Gastroesophageal sphincter (tissue), 4 donors: Measurements from ENCODE around the gene GET3. TPM values are rescaled to one million over a fixed set of nuclear protein-coding genes. Genes with fewer than 3 reads are reported as not detected.
A peak's percentile ranks its signal among the peaks of the same experiment; 100 is the strongest.
"Not testable (repeated sequence)": the region's sequence is repeated elsewhere in the genome, so short reads cannot be mapped to it uniquely, and the experiment has no call there.

ENCODE experiments used
- ATAC-seq: fragments of 150-250 bp; one replicate; pipeline ENCODE4 v1.9.1; 2016; ENCODE audit warnings: mild to moderate bottlenecking, moderate library complexity
- H3K27ac ChIP-seq, 4 donors: fragments of 200-600 bp; sonication (generic) in 3 of 4; 1 replicate in 3 of 4; 2 replicates in 1 of 4; pipeline ENCODE4 v1.5.1; 2016 to 2019
- H3K27me3 ChIP-seq: fragments of 200-600 bp; sonication (generic); one replicate; pipeline ENCODE4 v1.5.1; 2019
- H3K36me3 ChIP-seq, 2 donors: fragments of 200-600 bp; sonication (generic); one replicate each; pipeline ENCODE4 v1.5.1; 2019; ENCODE audit warnings: control low read depth in 1 of 2
- H3K4me1 ChIP-seq, 3 donors: fragments of 200-600 bp; sonication (generic); 1 replicate in 2 of 3; 2 replicates in 1 of 3; pipeline ENCODE4 v1.5.1; 2016 to 2019; ENCODE audit warnings: control low read depth in 2 of 3
- H3K4me3 ChIP-seq, 2 donors: fragments of 200-600 bp; sonication (generic); one replicate each; pipeline ENCODE4 v1.5.1; 2019; ENCODE audit warnings: mild to moderate bottlenecking in 1 of 2, moderate library complexity in 1 of 2
- H3K9me3 ChIP-seq, 3 donors: fragments of 200-600 bp; sonication (generic); one replicate each; pipeline ENCODE4 v1.5.1; 2017 to 2019; ENCODE audit warnings: control low read depth in 2 of 3
- CTCF ChIP-seq, 4 experiments: fragments of 200-600 bp in 2 of 4; fragments of 450-650 bp in 2 of 4; sonication (generic) in 1 of 4; IDR thresholded peaks; one replicate each; pipeline ENCODE4 v1.5.1; 2017 to 2019; ENCODE audit warnings: antibody characterized with exemption in 4 of 4, mild to moderate bottlenecking in 2 of 4, moderate library complexity in 2 of 4
- EP300 ChIP-seq: sonication (generic); formaldehyde crosslinking; IDR thresholded peaks from one replicate; pipeline ENCODE4 v1.6.1; 2017; ENCODE audit warnings: antibody characterized with exemption, mild to moderate bottlenecking
- POLR2A ChIP-seq, 2 donors: fragments of 450-650 bp; IDR thresholded peaks; one replicate each; pipeline ENCODE4 v1.6.1; 2017; ENCODE audit warnings: antibody characterized with exemption in 2 of 2, mild to moderate bottlenecking in 2 of 2, moderate library complexity in 1 of 2
- POLR2AphosphoS5 ChIP-seq: sonication (generic); formaldehyde crosslinking; IDR thresholded peaks from one replicate; pipeline ENCODE4 v1.6.1; 2017; ENCODE audit warnings: antibody characterized with exemption
- WGBS, 2 donors: methylation state at CpG; one replicate each; pipeline ENCODE4 v1.1.5; 2018; ENCODE audit warnings: low coverage in 1 of 2; 5-methylcytosine and 5-hydroxymethylcytosine counted together
- total RNA-seq, 4 donors: library from RNA; depleted of rRNA; stranded (reverse); fragments of >200 nt; gene quantifications; one replicate each; pipeline ENCODE4 v1.1.0, GENCODE V29; 2016

Gene GET3
- total RNA-seq, 4 donors from 2014 or later = 47.3 to 58.2 (median 55.8) TPM

DNA sequence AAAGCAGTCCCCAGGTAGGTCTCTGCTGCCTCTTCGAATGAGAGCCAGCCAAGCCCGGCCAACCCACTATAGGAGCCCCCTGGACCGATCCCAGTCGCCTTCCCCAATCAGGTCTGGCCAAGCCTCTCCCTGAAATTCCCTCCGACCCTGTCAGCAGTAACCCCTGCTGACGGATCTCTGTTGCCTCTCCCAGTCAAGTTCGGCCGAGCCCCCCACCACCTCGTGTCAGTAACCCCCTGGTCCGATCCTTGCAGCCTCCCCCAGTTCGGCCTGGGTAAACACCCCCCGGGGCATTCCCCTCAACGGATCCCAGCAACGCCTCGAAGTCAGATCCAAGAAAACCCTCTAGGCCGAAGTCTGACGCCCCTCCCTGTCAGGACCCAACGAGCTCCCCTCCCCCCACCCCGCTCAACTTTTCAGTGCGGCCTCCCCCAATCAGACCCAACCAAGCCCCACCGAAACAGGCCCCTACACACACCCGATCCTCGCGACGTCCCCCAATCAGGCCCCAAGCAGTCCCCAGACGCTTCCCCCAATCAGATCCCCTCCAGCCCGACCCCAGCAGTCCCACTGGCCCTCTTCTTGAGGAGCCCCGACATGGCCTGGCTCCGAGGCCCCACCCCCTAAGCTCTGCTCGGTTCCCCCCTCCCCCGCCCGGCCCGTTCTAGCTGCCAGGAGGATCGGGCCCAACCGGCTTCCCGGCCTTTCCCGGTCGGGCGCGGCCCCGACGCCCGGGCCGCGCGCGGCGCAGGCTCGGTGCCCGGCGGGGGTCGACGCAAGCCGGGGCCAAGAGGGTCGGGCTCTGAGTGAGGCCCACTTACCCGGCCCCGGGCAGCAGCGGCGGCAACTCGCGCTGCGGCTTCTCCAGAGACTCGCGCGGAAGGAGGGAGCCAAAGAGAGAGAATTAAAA is 15.4 kb upstream of the GET3 start:
- TF ChIP-seq CTCF (IDR thresholded peaks at IDR 0.05) (no peak), POLR2AphosphoS5 (no peak), EP300 (no peak), POLR2A (IDR thresholded peaks at IDR 0.05) (no peak)
- WGBS, 2 donors = 0% methylated on average over 3 to 8 of the region's 65 CpGs
- H3K4me1 ChIP-seq = peaks cover 0 to 59% (median 23%) of the 10 kb centered on the region in 3 donors

GRCh38 chr19:12722566-12723380 is 14.5 kb upstream of the GET3 start:
- H3K27ac ChIP-seq = peak overlapping the region; percentile 92 to 99 (median 96)
- TF ChIP-seq POLR2AphosphoS5 = peak; percentile 80
- TF ChIP-seq EP300 = no peak
- TF ChIP-seq POLR2A (IDR thresholded peaks at IDR 0.05) = peak in 1 of 2 donors; percentile 20
- no peak for TF ChIP-seq CTCF (IDR thresholded peaks at IDR 0.05)
- peaks cover 0 to 57% (median 23%) of the 10 kb centered on the region in 3 donors for H3K4me1 ChIP-seq
- 1 to 2% methylated on average over 11 to 20 of the region's 32 CpGs for WGBS, 2 donors
- peak overlapping the region; percentile 90 to 92 for H3K4me3 ChIP-seq
- H3K9me3 ChIP-seq = no peaks in the 10 kb centered on the region
- H3K36me3 ChIP-seq = peaks cover 0 to 19% of the 10 kb centered on the region in 2 donors
- H3K27me3 ChIP-seq = no peaks in the 10 kb centered on the region
- ATAC-seq = peak; percentile 94

More for the DNA sequence above, 15.4 kb upstream of the GET3 start:
- peak; percentile 64 for ATAC-seq
- no peaks in the 10 kb centered on the region for H3K9me3 ChIP-seq
- H3K27me3 ChIP-seq = no peaks in the 10 kb centered on the region
- peak overlapping the region; percentile 90 to 92 for H3K4me3 ChIP-seq
- H3K36me3 ChIP-seq = peaks cover 0 to 25% of the 10 kb centered on the region in 2 donors
- H3K27ac ChIP-seq = peak overlapping the region; percentile 92 to 99 (median 96)

- H3K36me3 ChIP-seq = peaks cover 0 to 19% of the 10 kb centered on the region in 2 donors
- peak overlapping the region; percentile 90 to 92 for H3K4me3 ChIP-seq
- 0 to 2% methylated on average over 1 to 6 of the region's 7 CpGs for WGBS, 2 donors
- H3K27ac ChIP-seq = peak overlapping the region; percentile 49 to 99 (median 90)
- H3K9me3 ChIP-seq = no peaks in the 10 kb centered on the region
- no peaks in the 10 kb centered on the region for H3K27me3 ChIP-seq
- TF ChIP-seq POLR2AphosphoS5 = no peak
- TF ChIP-seq EP300 = no peak
- no peak for TF ChIP-seq CTCF (IDR thresholded peaks at IDR 0.05)
- TF ChIP-seq POLR2A (IDR thresholded peaks at IDR 0.05) = no peak
- ATAC-seq = no peak
- H3K4me1 ChIP-seq = peaks cover 0 to 52% (median 23%) of the 10 kb centered on the region in 3 donors
Measured at GRCh38 chr19:12723381-12723640, 14.0 kb upstream of the GET3 start.

DNA sequence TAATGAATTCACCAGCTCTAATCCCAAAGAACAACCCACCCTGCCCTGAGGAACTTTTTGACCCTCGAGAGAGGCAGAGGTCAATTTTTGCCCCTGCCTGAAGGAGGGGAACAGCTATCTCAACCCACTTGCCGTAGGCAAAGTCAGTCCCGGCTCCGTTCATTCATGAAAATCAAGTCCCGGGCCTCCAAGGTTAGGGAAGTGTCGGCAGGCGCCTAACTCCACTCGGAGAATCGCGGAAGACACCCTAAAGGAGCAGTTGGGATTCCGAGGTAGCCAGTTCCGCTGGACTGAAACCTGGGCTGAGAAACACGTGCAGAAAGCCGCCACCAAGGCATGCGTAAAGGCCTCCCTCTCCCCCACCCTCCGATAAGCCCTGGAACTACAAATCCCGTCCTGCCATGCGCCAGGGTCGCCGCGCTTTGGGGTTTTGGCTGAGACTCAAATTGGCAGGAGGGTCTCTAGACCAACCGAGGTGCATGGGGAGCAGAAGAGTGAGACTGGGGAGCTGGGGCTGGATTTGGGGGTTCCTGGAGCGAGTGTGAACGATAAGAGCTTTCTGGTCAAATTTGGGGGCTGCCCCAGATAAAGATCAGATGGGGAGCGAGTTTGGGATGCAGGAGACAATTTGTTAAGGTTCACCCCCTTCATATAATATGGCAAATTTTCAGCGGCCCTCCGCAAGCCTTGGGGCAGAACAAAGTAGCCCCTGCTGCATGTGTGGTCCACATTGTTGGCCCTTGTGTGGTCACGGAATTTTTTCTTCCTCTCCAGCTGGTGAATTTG is 13.5 kb upstream of the GET3 start, which contains the start of gene TNPO2:
Gene TNPO2, minus strand, starts transcription at position 292 of the 786 bp plus-strand sequence. CDS start 2,955 bp downstream, outside the sequence.
- Histone ChIP-seq H3K27ac (peak within 1 kb of the TSS; percentile 49 to 99 (median 90)), H3K4me3 (peak within 1 kb of the TSS; percentile 90 to 92), H3K4me1 (peaks cover 0 to 47% (median 23%) of the 10 kb centered on the region in 3 donors), H3K36me3 (peaks cover 0 to 19% of the 10 kb centered on the region in 2 donors), H3K27me3 (no peaks in the 10 kb centered on the region), H3K9me3 (no peaks in the 10 kb centered on the region)
- WGBS, 2 donors = 8 to 25% methylated on average over 4 to 5 of the region's 28 CpGs
- no peak for ATAC-seq
- TF ChIP-seq EP300 = no peak
- no peak for TF ChIP-seq POLR2A (IDR thresholded peaks at IDR 0.05)
- no peak for TF ChIP-seq POLR2AphosphoS5
- TF ChIP-seq CTCF (IDR thresholded peaks at IDR 0.05) = no peak

DNA sequence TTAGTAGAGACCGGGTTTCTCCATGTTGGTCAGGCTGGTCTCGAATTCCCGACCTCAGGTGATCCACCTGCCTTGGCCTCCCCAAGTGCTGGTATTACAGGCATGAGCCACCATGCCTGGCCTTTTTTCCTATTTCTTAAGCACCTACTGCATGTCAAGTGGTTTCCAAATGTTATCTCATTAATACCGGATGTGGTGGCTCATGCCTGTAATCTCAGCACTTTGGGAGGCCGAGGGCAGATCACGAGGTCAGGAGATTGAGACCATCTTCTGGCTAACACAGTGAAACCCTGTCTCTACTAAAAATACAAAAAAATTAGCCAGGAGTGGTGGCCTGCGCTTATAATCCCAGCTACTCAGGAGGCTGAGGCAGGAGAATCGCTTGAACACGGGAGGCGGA is 11.7 kb upstream of the GET3 start:
- ATAC-seq = not testable (repeated sequence)
- peaks cover 0 to 32% of the 10 kb centered on the region in 2 donors for H3K36me3 ChIP-seq

More for the DNA sequence above, 11.7 kb upstream of the GET3 start:
- 82 to 97% methylated on average over 7 to 8 of the region's 10 CpGs for WGBS, 2 donors
- peaks cover 0 to 34% (median 15%) of the 10 kb centered on the region in 3 donors for H3K4me1 ChIP-seq
- not testable (repeated sequence) for H3K9me3 ChIP-seq, H3K27ac ChIP-seq, H3K4me3 ChIP-seq, H3K27me3 ChIP-seq
